Measurements from ENCODE around the gene PRKN. TPM values are rescaled to one million over a fixed set of nuclear protein-coding genes. Genes with fewer than 3 reads are reported as not detected.

The PRKN gene
- total RNA-seq, 6 experiments from 2014 or later, result 0.32 TPM; not detected in 5

DNA sequence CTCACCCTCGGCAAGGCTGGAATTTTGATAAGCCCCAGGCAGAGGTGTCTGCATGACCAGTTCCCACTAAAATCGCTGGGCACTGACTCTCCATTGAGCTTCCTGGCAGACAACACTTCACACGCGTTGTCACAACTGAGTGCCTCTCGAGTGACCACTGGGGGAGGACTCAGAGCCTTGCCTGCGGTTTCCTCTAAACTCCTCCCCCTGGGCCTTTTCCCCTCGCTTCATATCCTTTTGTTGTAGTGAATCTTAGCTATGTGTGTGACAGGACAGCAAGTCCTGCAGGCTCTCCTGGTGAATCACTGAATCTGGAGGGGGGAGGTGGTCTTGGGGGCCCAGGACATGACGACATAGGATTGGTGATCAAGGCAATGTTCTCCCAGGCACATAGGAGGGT is 670.8 kb downstream of the PRKN start:
- TF ChIP-seq, protein P1, sequence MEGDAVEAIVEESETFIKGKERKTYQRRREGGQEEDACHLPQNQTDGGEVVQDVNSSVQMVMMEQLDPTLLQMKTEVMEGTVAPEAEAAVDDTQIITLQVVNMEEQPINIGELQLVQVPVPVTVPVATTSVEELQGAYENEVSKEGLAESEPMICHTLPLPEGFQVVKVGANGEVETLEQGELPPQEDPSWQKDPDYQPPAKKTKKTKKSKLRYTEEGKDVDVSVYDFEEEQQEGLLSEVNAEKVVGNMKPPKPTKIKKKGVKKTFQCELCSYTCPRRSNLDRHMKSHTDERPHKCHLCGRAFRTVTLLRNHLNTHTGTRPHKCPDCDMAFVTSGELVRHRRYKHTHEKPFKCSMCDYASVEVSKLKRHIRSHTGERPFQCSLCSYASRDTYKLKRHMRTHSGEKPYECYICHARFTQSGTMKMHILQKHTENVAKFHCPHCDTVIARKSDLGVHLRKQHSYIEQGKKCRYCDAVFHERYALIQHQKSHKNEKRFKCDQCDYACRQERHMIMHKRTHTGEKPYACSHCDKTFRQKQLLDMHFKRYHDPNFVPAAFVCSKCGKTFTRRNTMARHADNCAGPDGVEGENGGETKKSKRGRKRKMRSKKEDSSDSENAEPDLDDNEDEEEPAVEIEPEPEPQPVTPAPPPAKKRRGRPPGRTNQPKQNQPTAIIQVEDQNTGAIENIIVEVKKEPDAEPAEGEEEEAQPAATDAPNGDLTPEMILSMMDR (IDR thresholded peaks at IDR 0.05), result no peak
- Mint-ChIP-seq H3K9me3 (peaks cover 46% of the 10 kb centered on the region), H3K27me3 (ENCODE audit: insufficient read depth) (no peaks in the 10 kb centered on the region; the same call in 1 of the 2 replicates), H3K4me1 (ENCODE audit: low read depth) (no peaks in the 10 kb centered on the region), H3K36me3 (ENCODE audit: low read depth) (no peaks in the 10 kb centered on the region), H3K4me3 (no peak overlapping the region), H3K27ac (no peak overlapping the region)
- no peak for DNase-seq

DNA sequence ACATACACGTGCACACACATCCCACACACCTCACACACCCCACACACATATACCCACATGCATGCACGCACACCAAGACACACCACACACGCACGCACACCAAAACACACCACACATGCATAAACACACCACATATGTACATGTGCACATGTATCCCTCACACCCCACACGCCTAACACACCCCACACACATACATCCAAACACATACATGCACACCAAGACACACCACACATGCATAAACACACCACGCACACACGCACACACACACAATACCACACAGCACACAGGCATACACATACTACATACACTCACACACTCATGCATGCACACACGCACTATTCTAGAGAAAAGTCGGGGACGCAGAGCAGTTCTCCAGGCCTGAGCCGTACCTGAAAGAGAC is 671.5 kb downstream of the PRKN start:
- no peak for DNase-seq
- Mint-ChIP-seq H3K27me3 (ENCODE audit: insufficient read depth) (no peaks in the 10 kb centered on the region; the same call in 1 of the 2 replicates), H3K9me3 (peaks cover 43% of the 10 kb centered on the region), H3K36me3 (ENCODE audit: low read depth) (no peaks in the 10 kb centered on the region), H3K27ac (no peak overlapping the region), H3K4me3 (no peak overlapping the region), H3K4me1 (ENCODE audit: low read depth) (no peaks in the 10 kb centered on the region)
- TF ChIP-seq, protein P1 (IDR thresholded peaks at IDR 0.05), result no peak

DNA sequence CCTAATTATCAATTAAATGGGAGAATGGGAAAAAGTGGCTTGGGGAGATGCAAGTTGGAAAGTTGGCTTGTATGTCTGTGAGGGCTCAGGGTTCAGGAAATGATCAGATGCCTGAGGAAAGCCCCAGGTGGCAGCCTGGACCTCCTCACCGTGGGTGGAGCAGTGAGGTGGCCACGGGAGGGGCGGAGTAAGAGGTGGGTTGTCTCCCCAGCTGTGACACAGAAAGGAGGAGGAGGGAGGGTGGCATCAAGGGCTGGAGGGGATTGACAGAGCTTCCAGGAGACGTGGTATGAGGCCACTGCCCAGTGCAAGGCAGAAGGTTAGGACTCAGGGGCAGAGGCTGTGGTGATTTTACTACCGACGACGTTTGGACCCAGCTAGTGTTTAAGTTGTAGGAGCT is 672.2 kb downstream of the PRKN start:
- H3K4me1 Mint-ChIP-seq (ENCODE audit: low read depth), result no peaks in the 10 kb centered on the region
- DNase-seq, result no peak
- H3K27ac Mint-ChIP-seq, result no peak overlapping the region
- no peak overlapping the region for H3K4me3 Mint-ChIP-seq
- 0 out of 2 replicates have a peak, but pooled peaks cover 2% of the 10 kb centered on the region for H3K36me3 Mint-ChIP-seq (ENCODE audit: low read depth)
- TF ChIP-seq, protein P1 (IDR thresholded peaks at IDR 0.05), result no peak
- H3K9me3 Mint-ChIP-seq, result peaks cover 47% of the 10 kb centered on the region
- no peaks in the 10 kb centered on the region; the same call in 1 of the 2 replicates for H3K27me3 Mint-ChIP-seq (ENCODE audit: insufficient read depth)

DNA sequence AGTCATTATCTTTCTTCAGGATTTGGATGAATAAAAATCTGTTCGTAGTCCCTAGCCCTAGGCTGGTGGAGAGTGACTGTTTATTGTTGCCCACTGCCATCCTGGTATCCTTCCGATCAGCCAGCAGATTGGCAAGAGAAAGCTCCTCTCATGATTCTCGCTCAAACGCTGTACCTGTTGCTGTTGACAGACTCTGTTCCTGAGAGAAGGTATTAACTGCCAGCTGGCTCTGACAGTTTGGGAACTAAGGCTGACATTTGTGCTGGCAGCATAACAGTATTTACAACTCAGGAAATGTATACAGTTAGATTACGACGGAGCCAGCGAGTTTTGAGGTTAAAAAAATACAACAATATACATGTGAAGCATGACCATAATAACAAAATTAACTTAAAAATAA is 674.5 kb downstream of the PRKN start:
- Mint-ChIP-seq H3K36me3 (ENCODE audit: low read depth) (0 out of 2 replicates have a peak, but pooled peaks cover 4% of the 10 kb centered on the region), H3K4me1 (ENCODE audit: low read depth) (no peaks in the 10 kb centered on the region), H3K4me3 (no peak overlapping the region), H3K27me3 (ENCODE audit: insufficient read depth) (no peaks in the 10 kb centered on the region; the same call in 1 of the 2 replicates), H3K27ac (no peak overlapping the region), H3K9me3 (peaks cover 56% of the 10 kb centered on the region)
- TF ChIP-seq, protein P1 (IDR thresholded peaks at IDR 0.05), result no peak
- no peak for DNase-seq

DNA sequence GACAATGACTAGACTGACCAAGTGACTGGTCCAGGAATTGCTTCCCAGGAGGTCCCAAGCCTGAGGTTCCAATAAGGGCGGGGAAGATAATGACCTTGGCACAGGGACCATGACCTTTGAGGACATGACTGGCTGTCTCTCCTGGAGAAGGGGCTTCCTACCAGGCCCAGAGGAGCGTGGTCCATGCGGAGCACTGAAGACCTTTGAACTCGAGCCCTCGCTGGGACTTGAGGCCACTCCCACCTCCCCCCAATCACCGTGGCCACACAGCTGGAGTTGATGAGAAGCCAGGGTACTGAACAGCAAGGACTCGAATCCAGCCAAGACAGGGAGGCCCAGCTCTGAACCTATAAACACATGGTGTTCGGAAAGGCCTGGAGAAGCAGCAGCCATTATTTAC is 677.0 kb downstream of the PRKN start:
- Mint-ChIP-seq H3K4me1 (ENCODE audit: low read depth) (no peaks in the 10 kb centered on the region), H3K36me3 (ENCODE audit: low read depth) (0 out of 2 replicates have a peak, but pooled peaks cover 4% of the 10 kb centered on the region), H3K27ac (no peak overlapping the region), H3K27me3 (ENCODE audit: insufficient read depth) (no peaks in the 10 kb centered on the region; the same call in 1 of the 2 replicates), H3K9me3 (peaks cover 64% of the 10 kb centered on the region), H3K4me3 (no peak overlapping the region)
- TF ChIP-seq, protein P1 (IDR thresholded peaks at IDR 0.05), result no peak
- no peak for DNase-seq

DNA sequence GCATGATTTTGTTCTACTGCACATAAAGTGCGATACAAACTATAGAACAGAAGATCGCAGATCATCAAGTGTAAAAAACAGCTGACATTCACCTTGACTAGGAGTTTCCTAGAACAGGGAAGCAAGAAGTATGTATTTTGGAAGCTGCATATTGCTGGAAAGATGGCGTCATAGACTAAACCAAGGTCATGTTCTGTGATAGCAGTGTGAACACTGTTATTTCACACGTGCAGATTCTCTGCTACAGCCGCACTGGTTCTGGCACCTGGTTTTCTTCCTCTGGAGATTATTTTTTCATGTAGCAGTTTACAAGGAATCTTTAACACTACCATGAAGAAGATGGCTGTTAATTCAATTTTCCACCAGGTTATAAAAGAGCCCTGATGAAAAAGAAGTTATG is 681.2 kb downstream of the PRKN start:
- Mint-ChIP-seq H3K4me3 (no peak overlapping the region), H3K36me3 (ENCODE audit: low read depth) (0 out of 2 replicates have a peak, but pooled peaks cover 4% of the 10 kb centered on the region), H3K27ac (no peak overlapping the region), H3K27me3 (ENCODE audit: insufficient read depth) (no peaks in the 10 kb centered on the region), H3K9me3 (peaks cover 71% of the 10 kb centered on the region), H3K4me1 (ENCODE audit: low read depth) (no peaks in the 10 kb centered on the region)
- no peak for DNase-seq
- TF ChIP-seq, protein P1 (IDR thresholded peaks at IDR 0.05), result no peak
